ENCODE data around the gene AQP2. TPM values are rescaled to one million over a fixed set of nuclear protein-coding genes. Genes with fewer than 3 reads are reported as not detected.
A peak's percentile ranks its signal among the peaks of the same experiment; 100 is the strongest.

Gene AQP2
- not detected in 2 replicates for total RNA-seq

- Mint-ChIP-seq H3K4me1 (ENCODE audit: low read depth) (peaks cover 8% of the 10 kb centered on the region), H3K4me3 (no peak within 1 kb of the TSS), H3K27me3 (ENCODE audit: insufficient read depth) (peaks cover 20% of the 10 kb centered on the region), H3K36me3 (ENCODE audit: low read depth) (no peaks in the 10 kb centered on the region), H3K27ac (no peak within 1 kb of the TSS), H3K9me3 (no peaks in the 10 kb centered on the region)
- intact Hi-C loops (cut with micrococcal nuclease): no loop called here
- DNase-seq (ENCODE audit: low spot score): no peak
These were observed at the start of gene AQP2 for GRCh38 chr12:49950273-49951251. Gene AQP2 (plus strand): TSS chr12:49950737. CDS start chr12:49950831, 94 bp downstream.

GRCh38 chr12:49901026-49901425 lies 49.5 kb upstream of the AQP2 start:
- Mint-ChIP-seq H3K4me1 (ENCODE audit: low read depth) (peaks cover 8% of the 10 kb centered on the region), H3K9me3 (no peaks in the 10 kb centered on the region), H3K4me3 (no peak overlapping the region), H3K27me3 (ENCODE audit: insufficient read depth) (peaks cover 27% of the 10 kb centered on the region), H3K27ac (no peak overlapping the region), H3K36me3 (ENCODE audit: low read depth) (no peaks in the 10 kb centered on the region)
- DNase-seq (ENCODE audit: low spot score): no peak
- intact Hi-C loops (cut with micrococcal nuclease): no loop called here

- no peak for DNase-seq (ENCODE audit: low spot score)
- Mint-ChIP-seq H3K36me3 (ENCODE audit: low read depth) (no peaks in the 10 kb centered on the region), H3K4me3 (no peak overlapping the region), H3K27ac (no peak overlapping the region), H3K27me3 (ENCODE audit: insufficient read depth) (peaks cover 27% of the 10 kb centered on the region), H3K9me3 (no peaks in the 10 kb centered on the region), H3K4me1 (ENCODE audit: low read depth) (peaks cover 8% of the 10 kb centered on the region)
- intact Hi-C loops (cut with micrococcal nuclease): no loop called here
These were observed 48.6 kb upstream of the AQP2 start for GRCh38 chr12:49901986-49902385.

GRCh38 chr12:49902399-49903350 lies 47.9 kb upstream of the AQP2 start:
- Mint-ChIP-seq H3K27ac (no peak overlapping the region), H3K4me3 (peak overlapping the region; percentile 55), H3K9me3 (no peaks in the 10 kb centered on the region), H3K27me3 (ENCODE audit: insufficient read depth) (peaks cover 27% of the 10 kb centered on the region), H3K4me1 (ENCODE audit: low read depth) (peaks cover 8% of the 10 kb centered on the region), H3K36me3 (ENCODE audit: low read depth) (no peaks in the 10 kb centered on the region)
- intact Hi-C loops (cut with micrococcal nuclease): no loop called here
- DNase-seq (ENCODE audit: low spot score): no peak

- no peaks in the 10 kb centered on the region for H3K36me3 Mint-ChIP-seq (ENCODE audit: low read depth)
- no peaks in the 10 kb centered on the region for H3K9me3 Mint-ChIP-seq
- H3K27me3 Mint-ChIP-seq (ENCODE audit: insufficient read depth): peaks cover 27% of the 10 kb centered on the region
- intact Hi-C loops (cut with micrococcal nuclease): no loop called here
- peaks cover 8% of the 10 kb centered on the region for H3K4me1 Mint-ChIP-seq (ENCODE audit: low read depth)
- no peak for DNase-seq (ENCODE audit: low spot score)
- peak overlapping the region; percentile 51 for H3K4me3 Mint-ChIP-seq
- no peak overlapping the region for H3K27ac Mint-ChIP-seq
These were observed 47.2 kb upstream of the AQP2 start for GRCh38 chr12:49903351-49903699.

GRCh38 chr12:49903700-49904423 lies 46.7 kb upstream of the AQP2 start, which contains the start of gene FAIM2:
Gene FAIM2 (minus strand): TSS chr12:49903900. CDS start chr12:49903792, 108 bp downstream.
- peak within 1 kb of the TSS; percentile 49 for H3K27ac Mint-ChIP-seq
- H3K27me3 Mint-ChIP-seq (ENCODE audit: insufficient read depth): peaks cover 27% of the 10 kb centered on the region
- peaks cover 8% of the 10 kb centered on the region for H3K4me1 Mint-ChIP-seq (ENCODE audit: low read depth)
- intact Hi-C loops (cut with micrococcal nuclease): no loop called here
- no peaks in the 10 kb centered on the region for H3K9me3 Mint-ChIP-seq
- no peaks in the 10 kb centered on the region for H3K36me3 Mint-ChIP-seq (ENCODE audit: low read depth)
- H3K4me3 Mint-ChIP-seq: peak within 1 kb of the TSS; percentile 71
- DNase-seq (ENCODE audit: low spot score): peak; percentile 36

- Mint-ChIP-seq H3K36me3 (ENCODE audit: low read depth) (no peaks in the 10 kb centered on the region), H3K27me3 (ENCODE audit: insufficient read depth) (peaks cover 21% of the 10 kb centered on the region), H3K4me3 (peak overlapping the region; percentile 71), H3K4me1 (ENCODE audit: low read depth) (peaks cover 8% of the 10 kb centered on the region), H3K27ac (peak overlapping the region; percentile 35), H3K9me3 (no peaks in the 10 kb centered on the region)
- DNase-seq (ENCODE audit: low spot score): no peak
- intact Hi-C loops (cut with micrococcal nuclease): no loop called here
These were observed 45.9 kb upstream of the AQP2 start for GRCh38 chr12:49904601-49905000.

- intact Hi-C loops (cut with micrococcal nuclease): no loop called here
- no peaks in the 10 kb centered on the region for H3K9me3 Mint-ChIP-seq
These were observed 44.7 kb upstream of the AQP2 start for GRCh38 chr12:49905718-49906314.

GRCh38 chr12:49907352-49907751 lies 43.2 kb upstream of the AQP2 start:
- Mint-ChIP-seq H3K9me3 (no peaks in the 10 kb centered on the region), H3K4me1 (ENCODE audit: low read depth) (peaks cover 8% of the 10 kb centered on the region), H3K4me3 (no peak overlapping the region), H3K36me3 (ENCODE audit: low read depth) (no peaks in the 10 kb centered on the region), H3K27ac (no peak overlapping the region), H3K27me3 (ENCODE audit: insufficient read depth) (peaks cover 15% of the 10 kb centered on the region)
- intact Hi-C loops (cut with micrococcal nuclease): no loop called here
- no peak for DNase-seq (ENCODE audit: low spot score)

More at GRCh38 chr12:49905718-49906314, 44.7 kb upstream of the AQP2 start:
- H3K4me1 Mint-ChIP-seq (ENCODE audit: low read depth): peaks cover 8% of the 10 kb centered on the region
- H3K4me3 Mint-ChIP-seq: peak overlapping the region; percentile 34
- H3K36me3 Mint-ChIP-seq (ENCODE audit: low read depth): no peaks in the 10 kb centered on the region
- H3K27me3 Mint-ChIP-seq (ENCODE audit: insufficient read depth): peaks cover 20% of the 10 kb centered on the region
- DNase-seq (ENCODE audit: low spot score): no peak
- peak overlapping the region; percentile 68 for H3K27ac Mint-ChIP-seq

GRCh38 chr12:49909356-49909755 lies 41.2 kb upstream of the AQP2 start:
- Mint-ChIP-seq H3K36me3 (ENCODE audit: low read depth) (no peaks in the 10 kb centered on the region), H3K4me1 (ENCODE audit: low read depth) (peaks cover 5% of the 10 kb centered on the region), H3K4me3 (no peak overlapping the region), H3K27me3 (ENCODE audit: insufficient read depth) (peaks cover 6% of the 10 kb centered on the region), H3K9me3 (no peaks in the 10 kb centered on the region), H3K27ac (no peak overlapping the region)
- intact Hi-C loops (cut with micrococcal nuclease): no loop called here
- DNase-seq (ENCODE audit: low spot score): no peak

GRCh38 chr12:49909826-49910225 lies 40.7 kb upstream of the AQP2 start:
- H3K27ac Mint-ChIP-seq: no peak overlapping the region
- H3K4me3 Mint-ChIP-seq: no peak overlapping the region
- intact Hi-C loops (cut with micrococcal nuclease): no loop called here
- no peaks in the 10 kb centered on the region for H3K36me3 Mint-ChIP-seq (ENCODE audit: low read depth)
- H3K27me3 Mint-ChIP-seq (ENCODE audit: insufficient read depth): peaks cover 4% of the 10 kb centered on the region
- peaks cover under 1% of the 10 kb centered on the region for H3K4me1 Mint-ChIP-seq (ENCODE audit: low read depth)
- H3K9me3 Mint-ChIP-seq: no peaks in the 10 kb centered on the region
- no peak for DNase-seq (ENCODE audit: low spot score)

All from activated T-helper 1 cell treated with anti-CD3 and anti-CD28 coated beads, Interleukin-12 subunit alpha, Interleukin-12 subunit beta, Interleukin-2, Interleukin-4 antibody, amounts not matched to agents 30 ng/mL and 10 ng/mL and 1 ng/mL, durations not matched to agents 14 hours and 24 hours and 36 hours (primary cell).